Umbilical cord (tissue), 2 donors: ENCODE results near the gene LSM14B. TPM values are rescaled to one million over a fixed set of nuclear protein-coding genes. Genes with fewer than 3 reads are reported as not detected.
A peak's percentile ranks its signal among the peaks of the same experiment; 100 is the strongest.
"Not testable (repeated sequence)": the region's sequence is repeated elsewhere in the genome, so short reads cannot be mapped to it uniquely, and the experiment has no call there.

Experiments
- DNase-seq: peaks from one replicate; pipeline ENCODE4 v3.0.0-alpha.2; 2015; ENCODE audit warnings: low spot score
- total RNA-seq: library from RNA; depleted of rRNA; stranded (reverse); fragments of >200 nt; gene quantifications from one replicate; pipeline ENCODE4 v1.2.3, GENCODE V29; 2014; ENCODE audit warnings: low replicate concordance; ENCODE audit not compliant: insufficient read depth

Gene LSM14B
- total RNA-seq, 1 donor from 2014 or later, result 42.6 TPM

GRCh38 chr20:62112368-62112767 is 9.9 kb upstream of the LSM14B start:
- no peak for DNase-seq

GRCh38 chr20:62114894-62115293 is 7.4 kb upstream of the LSM14B start:
- DNase-seq, result no peak

- not testable (repeated sequence) for DNase-seq
These were observed 6.4 kb upstream of the LSM14B start for GRCh38 chr20:62115800-62116407.

DNA sequence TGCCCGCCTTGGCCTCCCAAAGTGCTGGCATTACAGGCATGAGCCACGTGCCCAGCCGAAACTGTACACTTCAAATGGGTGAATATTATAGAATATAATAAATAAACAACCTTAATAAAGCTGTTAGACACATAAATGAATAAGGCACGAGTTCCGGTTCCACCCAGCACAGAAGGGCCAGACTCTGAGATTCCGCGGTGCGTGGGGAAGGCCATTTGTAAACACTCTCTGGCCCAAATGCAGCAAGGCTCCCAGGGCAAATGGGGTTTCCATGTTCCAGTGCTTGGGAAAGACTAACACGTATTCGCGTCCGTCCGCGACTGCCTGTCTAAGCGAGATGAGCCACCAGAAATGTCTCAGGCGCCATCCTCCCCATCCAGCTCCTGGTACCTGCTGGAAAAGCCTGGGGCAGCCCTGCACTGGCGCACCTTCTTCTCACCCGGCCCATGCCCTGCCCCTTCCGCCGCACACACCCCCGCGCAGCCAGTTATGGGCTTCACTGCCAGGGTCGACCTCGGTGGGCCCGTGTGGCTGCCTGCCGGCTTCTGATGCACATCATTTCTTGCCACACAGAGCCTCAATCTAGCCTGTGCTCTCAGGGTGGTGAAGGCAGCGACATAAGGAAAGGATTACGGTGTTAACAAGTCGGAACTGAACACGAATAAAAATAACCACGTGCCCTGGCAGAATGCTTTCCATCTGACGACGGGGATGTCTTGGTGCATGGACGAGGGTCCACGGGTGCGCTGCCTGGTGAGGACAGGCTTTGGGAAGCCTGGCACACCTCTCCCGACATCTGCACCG is 5.5 kb upstream of the LSM14B start:
- no peak for DNase-seq

DNA sequence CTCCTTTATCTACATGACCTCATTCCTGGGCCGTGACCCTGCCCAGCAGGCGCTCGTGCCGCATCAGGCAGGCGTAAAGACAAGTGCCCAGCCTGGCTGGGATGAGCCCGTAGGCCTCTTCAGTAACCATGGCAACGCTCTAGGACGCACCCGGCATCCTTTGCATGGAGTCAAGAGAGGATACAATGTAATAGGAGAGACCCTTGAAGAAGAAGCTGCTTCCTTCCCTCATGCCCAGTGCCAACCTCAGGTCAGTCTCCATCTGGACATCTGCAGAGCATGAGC is 5.0 kb upstream of the LSM14B start:
- no peak for DNase-seq

- no peak for DNase-seq
These were observed 4.6 kb upstream of the LSM14B start for GRCh38 chr20:62117658-62118057.

GRCh38 chr20:62118113-62119043 is 3.9 kb upstream of the LSM14B start:
- DNase-seq, result no peak

DNA sequence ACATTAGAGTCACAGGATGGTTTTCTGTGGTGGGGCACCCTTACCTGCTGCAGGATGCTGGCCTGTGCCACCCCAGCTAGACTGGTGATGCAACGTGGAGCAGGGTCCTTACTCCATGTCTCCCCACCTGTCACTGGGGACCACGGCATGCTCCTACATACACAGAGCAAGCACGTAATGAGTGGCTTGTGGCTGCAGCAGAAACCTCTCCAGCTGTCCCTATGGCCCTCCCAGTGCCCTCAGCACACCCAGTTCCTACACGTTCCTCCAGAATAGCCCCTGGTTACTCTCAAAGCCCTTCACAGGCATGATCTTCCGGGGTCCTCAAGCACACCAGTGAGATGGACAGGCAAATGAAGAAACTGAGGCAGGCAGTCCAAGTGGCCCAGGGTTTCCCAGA is 3.2 kb upstream of the LSM14B start:
- DNase-seq, result no peak

DNA sequence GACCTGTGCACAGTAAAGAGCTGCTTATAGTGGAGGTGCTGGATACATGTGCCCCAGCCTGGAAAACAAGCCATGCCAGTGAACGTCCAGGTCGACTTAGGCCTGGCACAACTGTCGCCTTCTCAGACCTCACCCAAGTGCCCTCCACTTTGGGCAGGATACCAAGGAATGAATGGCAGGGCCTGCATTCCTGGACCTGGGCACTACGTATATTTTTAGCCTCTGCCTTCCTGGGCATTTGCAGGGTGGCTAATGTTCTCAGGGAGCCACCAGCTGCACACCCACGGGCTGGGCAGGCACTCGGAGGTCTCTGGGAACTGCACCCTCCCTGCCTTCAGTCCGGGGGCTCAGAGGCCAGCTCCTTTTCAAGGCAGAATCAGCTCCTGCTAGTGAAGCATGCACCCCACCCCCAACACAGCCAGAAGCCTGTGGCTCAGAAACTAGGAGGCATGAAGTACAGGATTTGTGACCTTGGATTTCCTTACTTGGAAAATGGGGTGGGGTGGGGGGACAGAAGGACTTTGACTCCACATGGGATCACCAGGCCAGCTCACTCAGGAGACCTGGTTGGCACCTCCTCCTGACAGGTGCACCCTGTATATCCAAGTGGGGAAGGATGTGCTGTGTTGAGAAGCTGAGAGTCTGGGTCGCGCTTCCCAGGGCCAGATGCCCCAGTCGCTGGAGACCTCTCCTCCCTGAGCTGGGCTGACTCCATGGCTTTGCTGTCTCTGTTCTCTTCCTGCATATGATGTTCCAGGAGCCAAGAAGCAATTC is 2.5 kb upstream of the LSM14B start:
- DNase-seq, result no peak

- no peak for DNase-seq
These were observed 1.9 kb upstream of the LSM14B start for GRCh38 chr20:62120365-62120762.

DNA sequence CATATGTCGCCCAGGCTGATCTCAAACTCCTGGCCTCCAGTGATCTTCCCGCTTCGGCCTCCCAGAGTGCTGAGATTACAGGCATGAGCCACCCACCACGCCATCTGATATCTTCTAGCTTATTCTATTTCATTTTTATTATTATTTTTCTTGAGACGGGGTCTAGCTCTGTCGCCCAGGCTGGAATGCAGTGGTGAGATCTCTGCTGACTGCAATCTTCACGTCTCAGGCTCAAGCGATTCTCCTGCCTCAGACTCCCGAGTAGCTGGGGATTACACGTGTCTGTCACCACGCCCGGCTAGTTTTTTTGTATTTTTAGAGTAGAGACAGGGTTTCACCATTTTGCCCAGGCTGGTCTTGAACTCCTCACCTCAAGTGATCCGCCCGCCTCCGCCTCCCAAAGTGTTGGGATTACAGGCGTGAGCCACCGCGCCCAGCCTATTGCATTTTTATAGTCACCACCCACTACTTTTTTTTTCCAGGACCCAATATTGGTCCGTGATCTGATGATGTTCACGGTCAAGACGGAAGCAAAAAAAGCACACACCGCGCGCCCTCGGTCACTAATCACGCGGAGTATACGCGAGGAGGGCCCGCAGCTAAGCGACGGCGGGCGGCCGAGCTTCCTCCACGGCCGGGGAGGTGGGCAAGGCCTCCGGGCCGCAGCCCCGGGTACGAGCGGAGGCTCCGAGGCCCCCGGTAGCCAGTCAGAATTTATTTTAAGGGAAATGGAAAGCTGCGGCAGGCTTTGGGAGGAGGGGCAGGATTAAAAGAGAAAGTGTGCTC is 1.1 kb upstream of the LSM14B start:
- DNase-seq, result no peak

GRCh38 chr20:62122654-62123449 is 577 bp downstream of the LSM14B start:
- peak; percentile 63 for DNase-seq

DNA sequence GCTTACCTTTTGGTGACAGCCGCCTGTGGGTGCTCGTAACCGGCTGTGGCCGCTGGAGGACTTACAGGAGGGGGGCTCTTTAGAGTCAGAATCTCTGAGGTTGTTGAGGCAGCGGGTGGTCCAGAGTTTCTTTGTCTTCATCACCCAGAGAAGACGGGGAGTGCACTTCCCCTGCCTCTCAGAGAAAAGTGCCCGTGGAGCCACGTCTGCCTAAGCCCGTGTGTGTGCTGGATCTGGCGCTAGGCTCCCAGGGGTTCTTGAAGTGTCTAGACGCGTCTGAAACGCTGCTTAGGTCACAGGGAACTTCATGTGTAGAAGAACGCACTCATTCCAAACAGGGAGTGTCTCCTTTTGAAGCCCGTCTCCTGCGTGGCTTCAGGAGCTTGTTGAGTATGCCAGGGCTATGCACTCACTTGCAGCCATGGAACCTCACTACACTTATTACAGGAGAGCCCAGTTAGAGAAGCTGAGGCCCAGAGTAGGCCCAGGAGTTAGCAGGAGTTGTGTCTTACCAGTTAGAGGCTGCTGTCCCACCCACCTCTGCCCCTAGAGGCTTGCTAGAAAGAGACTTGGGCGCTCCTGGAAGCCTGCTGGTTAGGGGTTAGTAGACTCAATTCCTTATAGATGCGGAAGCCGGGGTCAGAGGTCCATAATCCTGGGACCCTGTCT is 1.3 kb downstream of the LSM14B start:
- peak; percentile 38 for DNase-seq

DNA sequence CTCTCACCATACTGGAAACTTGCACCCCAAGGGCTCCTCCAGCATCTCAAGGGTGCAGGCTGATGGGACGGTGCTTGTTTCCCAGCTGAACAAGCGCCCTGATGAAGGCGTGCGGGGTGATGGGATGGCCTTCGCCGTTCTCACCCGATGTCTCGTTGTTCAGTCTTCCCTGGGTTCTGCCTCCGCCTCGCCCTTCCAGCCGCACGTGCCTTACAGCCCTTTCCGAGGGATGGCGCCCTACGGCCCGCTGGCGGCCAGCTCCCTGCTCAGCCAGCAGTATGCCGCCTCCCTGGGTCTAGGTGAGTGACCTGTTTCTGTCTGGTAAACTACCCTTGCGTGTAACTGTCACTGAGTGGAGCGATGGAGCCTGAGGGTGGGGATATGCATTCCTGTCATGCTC is 3.9 kb downstream of the LSM14B start:
- DNase-seq, result no peak

DNA sequence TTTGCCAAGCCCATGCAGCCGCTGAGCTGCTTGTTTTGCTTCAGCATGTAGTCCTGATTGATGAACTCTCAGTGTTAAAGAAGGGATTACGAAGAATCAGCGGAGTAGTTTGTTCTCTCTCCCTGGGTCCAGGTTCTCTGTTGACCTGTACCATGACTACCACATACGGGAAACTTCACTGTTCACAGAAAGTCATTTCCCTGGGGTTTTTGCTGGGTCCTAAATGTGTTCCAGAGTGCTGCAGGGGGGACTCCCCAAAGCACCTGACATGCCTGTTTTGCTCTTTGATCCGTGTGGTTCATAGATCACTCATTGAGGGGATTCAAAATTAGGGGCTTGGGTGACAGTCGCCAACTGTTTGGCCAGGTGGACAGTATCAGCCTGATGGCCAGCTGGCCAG is 5.5 kb downstream of the LSM14B start:
- DNase-seq, result no peak

DNA sequence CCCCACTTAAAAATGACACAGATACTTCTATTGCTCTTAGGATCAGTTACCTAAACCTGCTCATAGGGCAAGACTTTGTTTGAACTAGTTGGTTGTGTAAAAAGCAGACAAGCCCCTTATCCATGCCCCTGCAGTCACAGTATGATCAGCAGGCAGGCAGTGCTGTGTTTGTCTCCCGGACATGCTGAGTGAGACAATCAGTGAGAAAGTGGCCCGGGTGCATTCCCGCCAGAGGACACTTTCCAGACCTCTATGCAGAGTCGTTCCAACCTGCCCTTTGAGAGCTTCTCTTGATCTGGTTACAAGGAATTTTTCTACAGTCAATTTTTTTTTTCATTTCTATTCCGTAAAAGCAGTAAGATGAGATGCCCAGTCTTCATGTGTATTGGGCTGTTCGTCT is 6.2 kb downstream of the LSM14B start:
- DNase-seq, result peak; percentile 76

GRCh38 chr20:62129731-62130531 is 7.7 kb downstream of the LSM14B start:
- no peak for DNase-seq

GRCh38 chr20:62131560-62132320 is 9.5 kb downstream of the LSM14B start:
- no peak for DNase-seq
